ENCODE measurements around the gene CCNT1.
"Not testable (repeated sequence)": the region's sequence is repeated elsewhere in the genome, so short reads cannot be mapped to it uniquely, and the experiment has no call there.

The CCNT1 gene

GRCh38 chr12:48691826-48692487, 24.6 kb downstream of the CCNT1 start:
- DNase-seq (ENCODE audit: low spot score), result no peak

GRCh38 chr12:48690990-48691389, 25.5 kb downstream of the CCNT1 start:
- no peak for DNase-seq (ENCODE audit: low spot score)

GRCh38 chr12:48690436-48690835, 26.1 kb downstream of the CCNT1 start:
- DNase-seq (ENCODE audit: low spot score), result no peak

GRCh38 chr12:48688836-48689235, 27.7 kb downstream of the CCNT1 start:
- DNase-seq (ENCODE audit: low spot score), result no peak

- no peak for DNase-seq (ENCODE audit: low spot score)
Measured at GRCh38 chr12:48687592-48687991, 28.9 kb downstream of the CCNT1 start.

- no peak for DNase-seq (ENCODE audit: low spot score)
Measured at GRCh38 chr12:48686615-48687334, 29.7 kb downstream of the CCNT1 start.

- DNase-seq (ENCODE audit: low spot score), result no peak
Measured at GRCh38 chr12:48686037-48686595, 30.4 kb downstream of the CCNT1 start.

- no peak for DNase-seq (ENCODE audit: low spot score)
Measured at GRCh38 chr12:48683534-48683933, 33.0 kb downstream of the CCNT1 start.

GRCh38 chr12:48682927-48683326, 33.6 kb downstream of the CCNT1 start:
- no peak for DNase-seq (ENCODE audit: low spot score)

- DNase-seq (ENCODE audit: low spot score), result not testable (repeated sequence)
Measured at GRCh38 chr12:48682533-48682905, 34.0 kb downstream of the CCNT1 start.

- DNase-seq (ENCODE audit: low spot score), result peak; percentile 98
Measured at GRCh38 chr12:48681710-48682532, 34.6 kb downstream of the CCNT1 start, which contains the start of gene KANSL2. Gene KANSL2 (minus strand): TSS chr12:48682238. CDS start chr12:48681632, 606 bp downstream.

GRCh38 chr12:48681399-48681709, 35.2 kb downstream of the CCNT1 start:
- DNase-seq (ENCODE audit: low spot score), result peak; percentile 18

GRCh38 chr12:48680861-48681260, 35.6 kb downstream of the CCNT1 start:
- no peak for DNase-seq (ENCODE audit: low spot score)

- no peak for DNase-seq (ENCODE audit: low spot score)
Measured at GRCh38 chr12:48678551-48679185, 37.8 kb downstream of the CCNT1 start.

- no peak for DNase-seq (ENCODE audit: low spot score)
Measured at GRCh38 chr12:48671231-48671856, 45.2 kb downstream of the CCNT1 start.

- no peak for DNase-seq (ENCODE audit: low spot score)
Measured at GRCh38 chr12:48668996-48669395, 47.5 kb downstream of the CCNT1 start.

- no peak for DNase-seq (ENCODE audit: low spot score)
Measured at GRCh38 chr12:48659863-48660262, 56.6 kb downstream of the CCNT1 start.

- no peak for DNase-seq (ENCODE audit: low spot score)
Measured at GRCh38 chr12:48651681-48652080, 64.8 kb downstream of the CCNT1 start.

- not testable (repeated sequence) for DNase-seq (ENCODE audit: low spot score)
Measured at GRCh38 chr12:48645354-48645753, 71.2 kb downstream of the CCNT1 start.

GRCh38 chr12:48643011-48643410, 73.5 kb downstream of the CCNT1 start:
- no peak for DNase-seq (ENCODE audit: low spot score)

- not testable (repeated sequence) for DNase-seq (ENCODE audit: low spot score)
Measured at GRCh38 chr12:48641752-48642555, 74.6 kb downstream of the CCNT1 start.
